Ramos (cell line): Measurements from ENCODE around the gene XYLT1.

ENCODE experiments used
- in situ Hi-C: fragments of 300-500 bp; cut with MboI; formaldehyde crosslinking; loops from one replicate; pipeline ENCODE4 v1.14.3; 2022; ENCODE audit warnings: low sequenced_read_pairs; ENCODE audit not compliant: unreplicated experiment

The XYLT1 gene

DNA sequence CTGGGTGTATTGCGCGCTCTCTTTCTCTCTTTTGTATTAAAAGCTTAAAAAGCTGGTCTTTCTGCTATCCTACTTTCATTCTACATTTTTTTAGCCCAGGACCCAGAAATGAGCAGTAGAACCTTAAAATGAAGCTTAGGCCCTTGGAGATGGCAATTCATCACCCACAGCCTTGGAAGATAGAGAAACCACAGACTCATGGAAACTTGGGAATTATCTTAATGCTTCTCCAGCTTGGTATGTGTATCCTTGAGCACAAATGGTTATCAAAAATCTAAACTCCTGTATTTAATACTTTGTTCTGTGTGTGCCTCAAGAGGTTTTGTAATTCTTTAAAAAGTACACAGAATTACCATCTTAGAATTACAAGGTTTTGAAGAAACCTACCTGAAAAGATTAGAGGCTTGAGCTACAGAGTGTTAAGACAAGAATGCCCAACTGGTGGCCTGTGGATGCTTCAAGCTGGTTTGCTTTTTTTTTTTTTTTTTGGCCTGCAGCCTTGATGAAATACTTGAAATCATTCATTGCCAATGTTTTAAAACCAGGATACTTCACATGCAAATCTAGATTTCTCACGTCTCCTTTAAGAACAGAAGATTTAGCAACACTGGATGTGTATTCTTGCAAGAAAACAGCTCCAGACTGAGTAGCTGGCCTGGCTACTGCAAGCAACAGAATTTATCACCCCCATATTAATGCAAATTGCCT lies 105.0 kb downstream of the XYLT1 start:
- in situ Hi-C loops = loop anchor here (5.0 kb wide), 1 partner anchor 53 kb away; no protein-coding TSS in a partner anchor

DNA sequence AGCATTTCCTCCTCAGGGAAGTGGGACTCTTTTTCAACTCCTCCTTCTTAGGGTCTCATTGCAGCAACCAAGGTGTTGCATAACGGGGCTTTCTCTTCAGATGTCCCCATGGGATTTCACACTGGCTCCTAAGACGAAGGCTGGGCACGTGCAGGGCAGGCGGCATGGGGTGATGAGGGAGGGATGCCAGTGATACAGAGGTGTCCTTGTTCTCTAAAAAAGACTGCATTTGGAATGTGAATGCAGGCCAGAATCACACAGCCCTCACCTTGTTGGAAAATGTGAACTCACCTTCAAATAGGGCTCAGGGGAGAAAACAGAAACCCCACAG lies 105.6 kb downstream of the XYLT1 start:
- in situ Hi-C loops = loop anchor here (5.0 kb wide), 1 partner anchor 53 kb away; no protein-coding TSS in a partner anchor

DNA sequence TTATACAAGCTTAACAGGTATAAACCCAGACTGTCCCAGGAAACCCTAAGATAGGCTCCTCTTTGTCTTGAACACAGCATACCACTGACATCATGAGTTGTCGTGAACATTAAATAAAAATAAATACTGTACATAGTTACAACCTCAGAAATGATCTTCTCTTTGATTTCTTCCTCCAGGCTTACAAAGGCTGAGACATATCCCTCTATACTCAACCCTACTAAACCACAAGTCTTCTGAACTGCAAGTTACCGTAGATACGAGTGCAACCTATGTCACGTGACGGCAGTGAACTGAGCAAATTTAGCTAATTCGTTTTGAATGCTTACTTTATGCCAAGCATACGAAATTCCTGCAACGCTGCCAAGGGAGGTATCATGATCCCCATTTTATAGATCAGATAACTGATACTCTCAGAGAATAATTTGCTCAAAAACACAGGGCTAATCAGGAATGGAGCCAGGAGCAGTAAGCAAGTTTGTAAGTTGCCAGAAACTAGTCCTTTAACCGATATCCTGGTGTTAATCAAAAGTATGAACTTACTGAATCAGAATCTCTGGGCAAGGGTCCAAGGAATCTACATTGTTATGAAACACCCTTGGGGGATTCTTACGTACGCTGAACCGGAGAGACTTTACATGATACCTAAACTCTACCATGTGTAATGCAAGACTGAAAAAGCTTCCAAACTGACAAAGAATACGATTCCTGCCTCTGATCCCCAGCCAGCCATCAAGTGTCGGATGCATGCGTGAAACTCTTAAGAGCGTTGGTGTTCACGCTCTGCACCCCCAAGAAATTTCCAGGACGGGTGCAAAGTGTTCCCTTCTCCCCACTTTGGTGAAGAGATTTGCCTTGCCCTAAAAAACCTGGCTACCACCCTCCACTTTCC lies 106.2 kb downstream of the XYLT1 start:
- in situ Hi-C loops = loop anchor here (5.0 kb wide), 1 partner anchor 52 kb away; no protein-coding TSS in a partner anchor

DNA sequence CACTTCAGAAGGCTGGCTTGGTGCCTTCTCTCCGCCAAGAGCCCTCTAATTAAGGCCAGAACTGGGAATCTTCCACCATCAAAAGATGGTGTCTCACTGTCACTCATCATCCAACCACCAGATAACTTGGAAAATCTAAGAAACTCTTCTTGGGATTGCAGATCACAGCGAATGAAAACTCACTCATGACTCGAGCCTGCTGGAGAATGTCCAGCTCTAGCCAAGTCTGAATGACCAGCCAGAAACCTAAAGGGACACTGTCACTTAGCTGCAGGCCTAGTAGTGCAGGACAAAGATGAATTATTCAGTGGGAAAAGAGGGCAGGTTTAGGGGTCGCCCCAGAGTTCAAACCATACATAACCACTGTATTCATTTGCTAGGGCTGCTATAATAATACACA lies 107.8 kb downstream of the XYLT1 start:
- in situ Hi-C loops = no loop called here

DNA sequence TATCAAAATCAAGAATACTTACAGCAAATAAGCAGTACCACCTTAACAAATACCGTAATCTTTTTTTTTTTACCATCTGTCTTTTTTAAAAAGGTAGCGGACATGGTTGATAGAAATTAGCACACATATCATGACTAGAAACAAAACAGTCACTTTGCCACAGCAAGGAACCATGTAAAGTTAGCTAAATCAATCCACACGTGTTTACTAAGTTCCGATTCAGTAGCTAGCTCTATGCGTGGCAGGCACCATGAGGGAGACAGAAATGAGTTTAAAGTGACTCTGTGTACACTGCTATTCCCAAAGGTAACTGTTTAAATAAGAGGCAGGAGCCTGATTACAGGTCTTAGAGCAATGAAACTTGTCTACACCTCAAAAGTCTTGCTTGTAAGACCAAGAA lies 108.6 kb downstream of the XYLT1 start:
- in situ Hi-C loops = no loop called here

DNA sequence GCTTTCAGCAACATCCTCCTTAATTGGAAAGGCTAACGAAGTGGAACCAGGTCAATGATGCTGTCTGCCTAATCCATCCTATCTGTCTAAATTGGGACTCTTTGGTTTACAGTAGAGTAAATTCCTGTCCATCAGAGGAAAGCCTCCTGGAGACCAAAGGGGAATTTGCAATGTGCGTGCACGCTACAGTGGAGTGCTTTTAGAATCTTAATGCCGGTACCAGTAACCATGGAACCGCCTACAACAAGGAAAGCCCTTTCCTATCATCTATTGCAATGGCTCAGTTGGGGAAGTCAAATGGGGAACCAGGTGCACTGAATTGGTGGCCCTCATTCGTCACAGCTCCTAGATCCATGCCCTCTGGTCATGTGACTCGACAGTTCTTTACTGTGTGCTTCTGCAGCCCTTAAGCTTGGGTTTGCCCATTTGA lies 110.1 kb downstream of the XYLT1 start:
- in situ Hi-C loops = no loop called here

DNA sequence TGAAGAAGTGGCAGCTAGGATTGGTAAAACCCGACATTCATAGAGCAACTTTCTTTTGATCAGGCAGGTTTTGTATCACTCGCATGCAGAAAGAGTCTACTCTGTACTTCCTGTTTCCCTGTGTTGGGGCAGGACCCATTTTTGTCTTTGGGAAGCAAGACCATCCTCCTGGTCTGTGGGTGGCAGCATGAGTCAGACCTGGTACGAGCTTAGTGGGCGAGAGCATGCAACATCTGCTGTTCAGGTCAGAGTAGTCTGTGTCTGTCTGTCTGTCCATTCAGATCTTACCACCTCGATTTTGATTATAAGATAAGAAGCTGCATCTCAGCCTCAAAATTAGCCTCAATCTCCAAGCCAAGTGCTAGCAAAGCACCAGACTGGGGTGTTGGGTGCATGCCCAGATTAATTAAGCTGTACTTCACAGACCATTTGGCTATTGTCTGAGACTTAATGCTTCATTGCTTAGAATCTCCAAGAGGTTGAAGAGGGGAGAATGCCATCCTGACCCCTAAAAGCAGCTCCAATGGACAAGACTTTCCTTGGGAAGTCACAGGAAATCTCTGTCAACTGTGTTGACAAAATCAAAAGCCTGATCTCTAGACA lies 110.9 kb downstream of the XYLT1 start:
- in situ Hi-C loops = no loop called here

DNA sequence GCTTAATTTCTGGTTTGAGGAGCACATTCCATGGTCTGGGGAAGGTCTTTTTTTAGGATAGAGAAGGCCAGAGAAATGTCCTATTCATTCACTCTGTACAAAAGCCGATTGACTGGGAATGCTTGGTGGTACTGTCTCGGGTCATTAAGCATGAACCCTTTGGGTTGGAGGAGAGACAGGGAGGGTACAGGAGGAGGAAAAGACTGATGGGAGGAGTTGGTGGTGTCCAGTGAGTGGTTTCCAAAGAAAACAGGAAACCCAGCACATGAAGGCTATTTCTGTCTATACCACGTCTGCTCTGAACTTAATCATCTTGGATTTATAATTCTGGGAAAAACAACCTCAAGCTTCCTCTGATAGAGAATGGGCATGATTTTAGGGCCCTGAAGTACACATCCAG lies 111.9 kb downstream of the XYLT1 start:
- in situ Hi-C loops = no loop called here

DNA sequence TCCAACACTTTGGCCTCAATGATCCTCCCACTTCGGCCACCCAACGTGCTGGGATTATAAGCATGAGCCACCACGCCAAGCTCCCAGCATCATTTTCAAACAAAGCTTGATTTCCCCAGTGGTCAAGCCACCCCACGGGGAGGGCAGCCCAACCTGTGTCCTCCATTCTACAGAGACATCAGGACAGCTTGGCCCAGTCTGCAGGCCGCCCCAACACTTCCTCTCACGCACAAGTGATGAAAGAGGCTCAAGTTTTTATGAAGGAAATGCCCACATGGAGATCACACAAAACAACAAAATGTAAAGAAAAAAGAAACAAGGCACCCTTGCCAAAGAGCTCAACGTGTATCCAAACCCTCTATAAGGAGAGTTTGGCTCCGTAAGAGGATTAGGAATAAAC lies 112.4 kb downstream of the XYLT1 start:
- in situ Hi-C loops = no loop called here

DNA sequence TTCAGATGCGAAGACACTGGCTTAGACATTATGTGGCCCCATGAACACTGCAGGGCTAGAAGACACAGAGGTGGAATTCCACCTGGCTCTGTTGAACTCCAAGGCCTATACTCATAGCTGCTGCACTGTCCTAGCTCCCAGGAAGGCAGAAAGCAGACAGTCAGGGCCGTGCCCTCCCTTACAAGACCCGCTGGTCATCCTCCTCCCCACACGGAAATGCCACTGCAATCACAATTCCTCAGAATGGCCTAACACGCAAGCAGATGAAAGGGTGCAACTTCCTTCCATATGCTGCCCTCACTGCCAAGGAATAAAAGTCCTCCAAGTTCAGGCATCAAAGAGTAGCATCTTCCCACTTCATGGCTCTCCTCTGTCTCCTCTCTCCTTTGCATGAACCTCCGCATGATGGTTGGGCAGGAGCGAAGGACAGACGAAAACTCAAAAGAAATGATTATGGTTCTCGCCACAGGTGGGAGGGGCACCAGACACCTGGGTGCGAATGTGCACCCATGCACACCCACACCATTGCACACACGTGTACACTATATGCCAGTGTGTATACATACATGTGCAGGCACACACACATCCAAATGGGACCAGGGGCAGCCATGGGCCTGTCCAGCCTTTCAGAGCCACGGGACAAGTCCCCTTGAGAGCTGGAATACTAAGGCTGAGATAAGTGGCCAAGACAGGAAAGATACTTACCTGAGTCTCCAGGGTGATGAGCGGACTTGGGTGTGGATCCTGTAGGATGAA lies 113.3 kb downstream of the XYLT1 start:
- in situ Hi-C loops = no loop called here

DNA sequence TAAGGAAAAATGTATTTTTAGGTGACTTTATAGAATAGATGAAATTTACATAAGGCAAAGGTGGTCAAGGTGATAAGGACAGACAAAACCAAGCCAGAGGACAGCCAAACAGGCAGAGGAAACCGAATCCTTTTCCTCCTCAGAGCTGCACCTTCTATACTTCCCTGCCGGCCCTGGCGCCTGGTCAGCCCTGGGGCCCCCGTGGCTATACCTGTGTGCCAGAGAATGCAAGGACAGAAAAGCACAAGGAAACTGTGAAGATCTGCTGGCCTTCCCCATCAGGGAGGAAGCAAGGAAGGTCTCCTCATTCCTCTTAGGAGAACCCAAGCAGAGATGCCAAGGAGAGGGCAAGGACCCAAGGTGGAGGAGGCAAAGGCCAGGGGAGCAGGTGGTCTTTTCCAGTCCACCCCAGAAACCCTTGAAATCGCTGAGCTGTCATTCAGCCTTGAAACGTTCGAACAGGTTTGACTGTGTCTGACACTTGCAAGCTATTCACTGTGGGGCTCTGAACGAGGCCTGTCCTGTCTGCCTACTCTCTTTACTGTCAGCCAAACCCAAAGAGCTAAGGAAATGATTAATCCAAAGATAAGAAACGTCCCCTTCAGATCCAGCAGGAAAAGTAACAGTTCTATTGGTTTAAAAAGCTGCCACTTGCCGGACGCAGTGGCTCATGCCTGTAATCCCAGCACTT lies 114.4 kb downstream of the XYLT1 start:
- in situ Hi-C loops = no loop called here

DNA sequence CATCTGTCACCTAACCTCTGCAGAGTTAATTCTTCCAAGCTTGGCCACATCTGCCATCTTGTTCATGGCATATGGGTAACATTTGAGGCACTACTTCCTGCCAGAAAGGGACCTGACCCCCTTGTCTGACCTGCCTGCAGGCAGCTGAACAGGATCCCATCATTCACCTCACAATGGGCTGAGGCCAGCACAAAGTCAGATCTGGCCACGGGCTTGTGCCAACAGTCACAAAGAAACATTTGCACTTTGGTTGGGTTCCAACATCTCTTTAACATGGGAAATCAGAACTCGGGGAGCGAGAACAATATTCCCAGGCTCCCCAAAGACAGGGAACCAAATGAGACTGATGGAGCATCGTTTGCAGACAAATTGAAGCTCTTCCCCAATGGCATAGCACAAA lies 116.1 kb downstream of the XYLT1 start:
- in situ Hi-C loops = no loop called here

DNA sequence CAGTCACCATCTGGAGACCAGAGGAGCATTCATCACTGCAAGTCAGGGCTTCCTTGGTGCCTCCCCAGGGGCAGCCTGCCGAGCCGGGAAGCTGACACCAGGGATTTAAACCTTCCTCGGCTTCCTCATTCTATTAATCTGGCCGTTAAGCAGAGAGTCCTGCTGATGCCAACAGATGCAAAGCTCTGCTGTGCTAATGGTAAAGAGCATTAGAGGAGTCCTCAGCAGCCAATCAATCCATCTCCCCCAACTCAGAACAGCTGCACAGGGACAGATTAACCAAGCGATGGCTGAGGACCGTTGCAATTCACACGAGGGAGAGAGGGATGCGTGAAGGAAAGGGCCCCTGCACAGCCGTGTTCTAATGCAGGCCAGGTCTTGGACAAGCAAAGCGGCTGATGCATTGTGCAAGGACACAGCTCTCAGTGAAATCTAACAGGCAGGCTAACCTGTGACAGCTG lies 116.6 kb downstream of the XYLT1 start:
- in situ Hi-C loops = no loop called here

DNA sequence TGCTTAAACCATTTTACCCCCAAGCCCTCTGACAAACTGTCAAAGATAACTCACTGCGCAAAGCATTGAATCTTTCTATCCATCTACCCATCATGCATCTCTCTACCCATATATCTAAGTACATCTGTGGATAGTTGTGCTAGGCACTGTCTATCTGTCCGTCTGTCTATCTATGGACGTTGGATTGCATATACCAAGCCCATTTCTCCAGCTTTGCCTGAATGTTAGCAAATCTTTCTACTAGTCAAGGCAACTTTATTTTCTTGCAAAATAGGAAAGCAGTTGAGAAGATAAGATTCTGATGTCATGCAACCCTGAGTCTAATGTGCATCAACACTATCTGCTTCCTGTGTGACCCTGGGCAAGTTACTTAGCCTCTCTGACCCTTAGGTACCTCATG lies 117.2 kb downstream of the XYLT1 start:
- in situ Hi-C loops = no loop called here

DNA sequence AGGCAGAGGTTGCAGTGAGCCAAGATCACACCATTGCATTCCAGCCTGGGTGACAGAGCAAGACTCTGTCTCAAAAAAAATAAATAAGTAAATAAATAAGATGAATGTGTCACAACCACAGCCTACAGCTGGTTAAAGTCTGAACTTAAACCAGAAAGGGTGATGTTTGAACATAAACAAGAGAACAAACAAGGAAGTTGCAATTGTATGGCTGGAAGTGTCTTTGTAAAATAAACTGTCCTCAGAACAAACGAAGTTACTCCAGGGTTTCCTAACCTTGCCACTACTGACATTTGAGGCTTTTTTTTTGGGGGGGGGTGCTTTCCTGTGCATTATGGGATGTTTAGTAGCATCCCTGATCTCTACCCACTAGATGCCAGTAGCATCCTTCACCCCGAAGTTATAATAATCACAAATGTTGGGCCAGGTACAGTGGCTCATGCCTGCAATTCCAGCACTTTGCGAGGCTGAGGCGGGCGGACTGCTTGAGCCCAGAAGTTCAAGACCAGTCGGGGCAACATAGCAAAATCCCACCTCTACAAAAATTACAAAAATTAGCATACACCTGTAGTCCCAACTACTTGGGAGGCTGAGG lies 119.2 kb downstream of the XYLT1 start:
- in situ Hi-C loops = no loop called here

DNA sequence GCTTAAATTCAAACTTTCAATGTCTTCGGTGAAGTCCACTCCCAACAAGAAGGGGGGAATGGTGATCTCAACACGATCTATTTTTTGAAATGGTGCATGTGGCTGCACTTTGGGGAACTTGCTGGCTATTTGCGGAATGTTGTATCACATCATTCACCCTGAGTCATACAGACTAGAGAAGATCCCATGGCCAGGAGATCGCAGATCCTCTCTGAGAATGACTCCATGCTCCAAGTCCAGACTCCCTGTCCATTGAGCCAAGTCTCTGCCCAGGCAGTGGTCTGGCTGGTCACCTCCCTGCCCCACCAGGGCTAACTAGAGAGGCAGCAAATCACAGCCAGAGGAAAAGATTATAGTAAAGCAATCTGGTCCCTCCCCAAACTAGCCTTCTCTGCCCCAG lies 120.6 kb downstream of the XYLT1 start:
- in situ Hi-C loops = no loop called here

DNA sequence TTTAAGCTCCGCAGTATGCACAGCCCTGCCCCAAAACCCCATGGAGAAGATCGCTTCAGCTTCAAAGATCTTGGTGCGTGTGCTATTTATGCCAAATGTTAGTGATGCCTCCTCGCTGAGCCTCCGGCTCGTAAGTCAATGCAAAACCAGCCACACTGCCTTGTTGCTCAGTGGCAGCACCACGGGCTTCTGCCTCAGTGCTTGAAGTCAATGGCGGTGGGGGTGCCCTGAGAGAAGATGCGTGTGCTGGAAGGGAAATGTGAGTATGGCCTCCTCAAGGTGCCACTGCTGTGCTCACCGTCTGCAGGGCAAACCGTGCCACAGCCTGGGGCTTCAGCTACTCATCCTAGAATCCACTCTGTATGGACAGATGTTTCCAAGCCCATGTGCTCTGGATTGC lies 121.9 kb downstream of the XYLT1 start:
- in situ Hi-C loops = no loop called here

DNA sequence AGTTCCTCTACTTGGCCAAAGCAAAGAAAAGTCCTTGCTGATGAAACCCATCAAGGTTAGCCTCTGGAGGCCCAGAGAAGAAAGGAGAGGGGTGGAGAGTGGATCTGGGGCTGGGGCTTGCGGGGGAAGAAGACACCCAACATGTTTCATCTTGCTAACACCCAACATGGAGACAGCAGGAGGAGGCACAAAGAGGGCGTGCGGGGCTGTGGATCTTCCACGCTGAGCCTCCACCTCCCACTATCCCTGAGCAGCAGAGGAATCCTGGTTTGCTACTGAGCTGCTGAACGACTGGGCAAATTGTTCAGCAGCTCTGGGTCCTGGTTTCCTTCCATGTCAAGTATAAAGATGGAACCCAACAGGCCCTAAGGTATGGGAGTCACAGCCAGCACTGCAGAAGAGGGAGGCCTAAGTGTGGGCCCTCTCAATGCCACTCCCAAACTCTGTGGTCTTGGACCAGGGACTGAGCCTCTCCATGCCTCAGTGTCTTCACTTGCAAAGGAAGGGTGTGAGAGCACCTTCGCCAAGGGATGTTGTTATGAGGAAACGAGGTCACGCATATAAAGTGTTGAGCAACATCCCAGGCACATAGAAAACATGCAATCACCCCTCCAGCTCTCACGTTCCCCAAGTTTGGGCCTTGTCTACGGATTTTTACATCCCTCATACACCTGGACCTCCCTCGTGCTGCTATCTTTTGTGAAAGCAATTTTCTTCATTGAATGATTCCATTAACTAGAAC lies 122.5 kb downstream of the XYLT1 start:
- in situ Hi-C loops = no loop called here

DNA sequence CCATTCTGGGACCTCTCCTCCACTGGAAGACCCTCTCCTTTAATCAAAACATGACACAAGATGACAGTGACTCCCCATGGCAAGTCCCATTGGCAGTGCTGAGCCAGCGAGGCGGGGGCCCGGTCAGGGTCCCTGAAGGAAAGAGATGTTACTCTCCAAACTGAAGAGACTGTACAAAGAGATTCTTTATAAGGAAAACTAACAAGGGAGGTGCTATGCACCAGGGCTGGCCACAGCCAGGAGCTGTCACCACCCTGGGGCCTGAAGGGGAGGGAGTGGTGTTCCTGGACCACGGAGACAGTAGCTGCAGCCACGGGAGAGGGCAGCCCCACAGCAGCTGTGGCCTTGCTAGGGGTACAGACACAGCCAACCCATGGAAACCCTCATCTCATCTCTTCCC lies 123.1 kb downstream of the XYLT1 start:
- in situ Hi-C loops = no loop called here
